Measurements from ENCODE around the gene DMTF1. TPM values are rescaled to one million over a fixed set of nuclear protein-coding genes. Genes with fewer than 3 reads are reported as not detected.

DMTF1 gene
- polyA plus RNA-seq, 1 donor (not counting 4 experiments of a cell fraction or from before 2014, with no cell fraction given) = 98.4 TPM

GRCh38 chr7:87116315-87116714 is 35.9 kb upstream of the DMTF1 start:
- Histone ChIP-seq H3K9ac (ENCODE audit: control insufficient read depth, extremely low read depth, insufficient read depth, low read length) (no peak overlapping the region), H2AFZ (ENCODE audit: control insufficient read depth, low read length) (no peak overlapping the region), H4K20me1 (ENCODE audit: control insufficient read depth, extremely low read depth, insufficient read depth, low read length) (no peaks in the 10 kb centered on the region), H3K79me2 (ENCODE audit: control insufficient read depth, insufficient read depth, low read length) (no peaks in the 10 kb centered on the region), H3K9me3 (ENCODE audit: control insufficient read depth, low read depth, low read length) (no peaks in the 10 kb centered on the region), H3K36me3 (ENCODE audit: control insufficient read depth in 2 of 2, extremely low read depth in 1 of 2, insufficient read depth in 2 of 2, low read length in 2 of 2) (no peaks in the 10 kb centered on the region), H3K27me3 (ENCODE audit: control insufficient read depth, extremely low read depth, insufficient read depth, low read length) (no peaks in the 10 kb centered on the region), H3K4me3 (ENCODE audit: control insufficient read depth in 2 of 3, extremely low read depth in 1 of 3, insufficient read depth in 2 of 3, low read depth in 1 of 3, low read length in 3 of 3) (no peak overlapping the region), H3K4me2 (ENCODE audit: control insufficient read depth, extremely low read depth, insufficient read depth, low read depth, low read length) (no peak overlapping the region), H3K4me1 (ENCODE audit: control insufficient read depth, extremely low read depth, insufficient read depth, low read length) (no peaks in the 10 kb centered on the region), H3K27ac (ENCODE audit: control insufficient read depth, insufficient read depth, low read length) (no peak overlapping the region), H3K9me1 (ENCODE audit: control insufficient read depth, extremely low read depth, insufficient read depth, low read length) (no peaks in the 10 kb centered on the region)
- DNase-seq (ENCODE audit: low read depth, low spot score) = no peak
- TF ChIP-seq CTCF (optimal IDR thresholded peaks at IDR 0.05 in 1 of 3, IDR thresholded peaks at IDR 0.05 in 1 of 3, conservative IDR thresholded peaks at IDR 0.05 in 1 of 3; ENCODE audit: extremely low read depth in 1 of 3, insufficient read depth in 2 of 3, low read length in 3 of 3) (no peak), EZH2 (IDR thresholded peaks at IDR 0.05; ENCODE audit: low read length) (no peak)
- no peak for FAIRE-seq
- dilution Hi-C loops (cut with MboI; ENCODE audit: extremely low pct_ligation_motif_present, low sequenced_read_pairs) = no loop called here

GRCh38 chr7:87119581-87119980 is 32.7 kb upstream of the DMTF1 start:
- H2AFZ ChIP-seq (ENCODE audit: control insufficient read depth, low read length) = no peak overlapping the region
- H3K27me3 ChIP-seq (ENCODE audit: control insufficient read depth, extremely low read depth, insufficient read depth, low read length) = no peaks in the 10 kb centered on the region
- no peak for TF ChIP-seq CTCF (optimal IDR thresholded peaks at IDR 0.05 in 1 of 3, IDR thresholded peaks at IDR 0.05 in 1 of 3, conservative IDR thresholded peaks at IDR 0.05 in 1 of 3; ENCODE audit: extremely low read depth in 1 of 3, insufficient read depth in 2 of 3, low read length in 3 of 3)
- TF ChIP-seq EZH2 (IDR thresholded peaks at IDR 0.05; ENCODE audit: low read length) = no peak
- no peak overlapping the region for H3K4me2 ChIP-seq (ENCODE audit: control insufficient read depth, extremely low read depth, insufficient read depth, low read depth, low read length)
- FAIRE-seq = no peak
- no peaks in the 10 kb centered on the region for H4K20me1 ChIP-seq (ENCODE audit: control insufficient read depth, extremely low read depth, insufficient read depth, low read length)
- no peaks in the 10 kb centered on the region for H3K9me3 ChIP-seq (ENCODE audit: control insufficient read depth, low read depth, low read length)
- DNase-seq (ENCODE audit: low read depth, low spot score) = no peak
- no peaks in the 10 kb centered on the region for H3K79me2 ChIP-seq (ENCODE audit: control insufficient read depth, insufficient read depth, low read length)
- H3K9ac ChIP-seq (ENCODE audit: control insufficient read depth, extremely low read depth, insufficient read depth, low read length) = no peak overlapping the region
- H3K4me3 ChIP-seq (ENCODE audit: control insufficient read depth in 2 of 3, extremely low read depth in 1 of 3, insufficient read depth in 2 of 3, low read depth in 1 of 3, low read length in 3 of 3) = no peak overlapping the region
- no peak overlapping the region for H3K27ac ChIP-seq (ENCODE audit: control insufficient read depth, insufficient read depth, low read length)
- H3K4me1 ChIP-seq (ENCODE audit: control insufficient read depth, extremely low read depth, insufficient read depth, low read length) = no peaks in the 10 kb centered on the region
- dilution Hi-C loops (cut with MboI; ENCODE audit: extremely low pct_ligation_motif_present, low sequenced_read_pairs) = no loop called here
- H3K9me1 ChIP-seq (ENCODE audit: control insufficient read depth, extremely low read depth, insufficient read depth, low read length) = no peaks in the 10 kb centered on the region
- H3K36me3 ChIP-seq (ENCODE audit: control insufficient read depth in 2 of 2, extremely low read depth in 1 of 2, insufficient read depth in 2 of 2, low read length in 2 of 2) = no peaks in the 10 kb centered on the region
